ENCODE data around the gene ZNF346.
"Not testable (repeated sequence)": the region's sequence is repeated elsewhere in the genome, so short reads cannot be mapped to it uniquely, and the experiment has no call there.

ZNF346 gene, protein sequence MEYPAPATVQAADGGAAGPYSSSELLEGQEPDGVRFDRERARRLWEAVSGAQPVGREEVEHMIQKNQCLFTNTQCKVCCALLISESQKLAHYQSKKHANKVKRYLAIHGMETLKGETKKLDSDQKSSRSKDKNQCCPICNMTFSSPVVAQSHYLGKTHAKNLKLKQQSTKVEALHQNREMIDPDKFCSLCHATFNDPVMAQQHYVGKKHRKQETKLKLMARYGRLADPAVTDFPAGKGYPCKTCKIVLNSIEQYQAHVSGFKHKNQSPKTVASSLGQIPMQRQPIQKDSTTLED

DNA sequence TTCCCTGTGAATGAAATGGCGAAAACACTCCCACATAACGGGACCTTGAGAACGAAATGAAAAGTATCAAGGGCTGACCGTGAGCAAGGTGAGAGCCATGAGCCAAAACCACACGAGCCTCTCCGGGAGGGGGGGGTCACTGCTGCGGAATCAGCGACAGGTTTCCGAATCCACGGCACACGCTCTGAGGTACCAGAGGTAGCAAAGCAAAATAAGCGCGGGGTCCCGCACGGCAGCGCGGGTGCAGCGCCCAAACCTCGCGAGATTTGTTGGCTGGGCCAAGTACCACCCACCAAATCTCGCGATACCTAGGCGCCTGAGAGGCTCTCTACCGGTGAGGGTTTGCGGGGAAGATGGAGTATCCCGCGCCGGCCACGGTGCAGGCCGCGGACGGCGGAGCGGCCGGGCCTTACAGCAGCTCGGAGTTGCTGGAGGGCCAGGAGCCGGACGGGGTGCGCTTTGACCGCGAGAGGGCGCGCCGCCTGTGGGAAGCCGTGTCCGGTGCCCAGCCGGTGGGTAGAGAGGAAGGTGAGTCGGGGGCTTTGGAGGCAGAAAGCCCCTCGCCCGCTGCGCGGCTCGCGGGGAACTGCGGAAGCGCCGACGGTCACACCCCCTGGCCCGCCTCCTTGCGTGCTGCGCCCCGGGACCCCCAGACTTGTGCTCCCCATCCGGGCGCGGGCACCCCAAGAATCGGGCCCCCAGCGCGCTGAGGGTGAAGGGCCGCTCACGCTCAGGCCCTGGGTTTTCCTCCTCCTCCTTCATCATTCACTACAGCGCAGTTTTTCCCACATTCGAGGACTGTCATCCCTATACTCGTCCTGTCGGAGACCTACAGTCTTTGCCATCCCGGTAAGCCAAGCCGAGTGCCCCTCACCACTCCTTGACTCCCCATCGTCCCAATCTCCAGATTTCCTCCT is at the start of gene ZNF346:
Gene ZNF346 (plus strand): TSS at position 311 of the 917 bp plus-strand sequence. CDS start 43 bp downstream, at position 354.
- DNase-seq (ENCODE audit: low read depth) = peak; percentile 89

DNA sequence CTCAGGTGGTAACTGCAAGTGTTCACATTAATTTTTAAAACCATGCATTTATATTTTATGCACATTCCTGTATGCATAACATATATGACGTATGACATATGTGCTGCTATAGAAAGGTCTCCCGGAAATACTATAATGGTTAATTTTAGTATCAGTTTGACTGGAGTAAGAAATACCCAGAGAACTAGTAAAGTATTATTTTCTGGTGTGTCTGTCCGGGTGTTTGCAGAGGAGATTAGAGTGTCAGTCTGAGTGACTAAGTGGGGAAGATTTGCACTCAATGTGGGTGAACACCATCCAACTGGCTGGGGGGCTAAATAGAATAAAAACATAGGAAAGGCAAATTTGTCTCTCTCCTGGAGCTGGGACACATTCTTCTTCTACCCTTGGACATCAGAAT is 42.8 kb upstream of the ZNF346 start:
- DNase-seq (ENCODE audit: low read depth) = no peak

- DNase-seq (ENCODE audit: low read depth) = no peak
These were observed 41.7 kb upstream of the ZNF346 start for GRCh38 chr5:176980818-176981217.

DNA sequence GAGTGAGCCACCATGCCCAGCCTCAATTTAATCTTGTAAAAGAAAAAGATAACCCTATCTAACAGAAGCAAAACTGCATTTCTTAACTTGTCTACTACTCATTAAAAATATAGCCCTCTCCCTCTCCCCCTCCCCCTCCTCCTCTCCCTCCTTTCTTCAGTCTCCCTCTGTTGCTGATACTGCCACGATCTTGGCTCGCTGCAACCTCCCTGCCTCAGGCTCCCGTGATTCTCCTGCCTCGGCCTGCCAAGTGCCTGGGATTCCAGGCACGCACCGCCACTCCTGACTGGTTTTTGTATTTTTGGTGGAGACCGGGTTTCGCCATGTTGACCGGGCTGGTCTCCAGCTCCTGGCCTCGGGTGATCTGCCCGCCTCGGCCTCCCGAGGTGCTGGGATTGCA is 39.4 kb upstream of the ZNF346 start:
- DNase-seq (ENCODE audit: low read depth) = not testable (repeated sequence)

- DNase-seq (ENCODE audit: low read depth) = not testable (repeated sequence)
These were observed 38.9 kb upstream of the ZNF346 start for GRCh38 chr5:176983593-176983992.

- DNase-seq (ENCODE audit: low read depth) = not testable (repeated sequence)
These were observed 38.3 kb upstream of the ZNF346 start for GRCh38 chr5:176984176-176984575.

DNA sequence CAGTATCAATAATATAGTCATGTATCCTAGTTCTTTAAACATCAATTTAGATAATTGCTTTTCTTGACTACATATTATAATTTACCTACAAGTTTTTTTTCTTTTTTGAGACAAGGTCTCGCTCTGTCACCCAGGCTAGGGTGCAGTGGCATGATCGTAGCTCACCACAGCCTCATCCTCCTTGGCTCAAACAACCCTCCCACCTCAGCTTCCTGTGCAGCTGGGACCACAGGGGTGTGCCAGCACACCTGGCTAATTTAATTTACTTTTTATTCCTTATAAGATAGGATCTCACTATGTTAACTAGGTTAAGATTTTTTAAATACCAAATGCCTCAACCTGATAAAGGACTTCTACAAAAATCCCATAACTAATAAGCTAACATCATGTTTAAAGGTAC is 37.0 kb upstream of the ZNF346 start:
- no peak for DNase-seq (ENCODE audit: low read depth)

GRCh38 chr5:176986280-176986679 is 36.2 kb upstream of the ZNF346 start:
- no peak for DNase-seq (ENCODE audit: low read depth)

- no peak for DNase-seq (ENCODE audit: low read depth)
These were observed 34.9 kb upstream of the ZNF346 start for GRCh38 chr5:176987583-176987982.

DNA sequence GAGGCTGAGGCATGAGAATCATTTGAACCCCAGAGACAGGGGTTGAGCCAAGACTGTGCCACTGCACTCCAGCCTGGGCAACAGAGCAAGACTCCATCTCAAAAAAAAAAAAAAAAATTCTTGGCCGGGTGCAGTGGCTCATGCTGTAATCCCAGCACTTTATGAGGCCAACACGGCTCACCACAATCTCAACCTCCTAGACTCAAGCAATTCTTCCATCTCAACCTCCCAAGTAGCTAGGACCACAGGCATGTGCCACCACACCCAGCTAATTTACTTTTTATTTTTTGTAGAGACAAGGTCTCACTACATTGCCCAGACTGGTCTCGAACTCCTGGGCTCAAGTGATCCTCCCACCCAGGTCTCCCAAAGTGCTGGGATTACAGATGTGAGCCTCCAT is 29.4 kb upstream of the ZNF346 start:
- DNase-seq (ENCODE audit: low read depth) = not testable (repeated sequence)

- DNase-seq (ENCODE audit: low read depth) = peak; percentile 19
These were observed 27.9 kb upstream of the ZNF346 start for GRCh38 chr5:176994460-176995121.

DNA sequence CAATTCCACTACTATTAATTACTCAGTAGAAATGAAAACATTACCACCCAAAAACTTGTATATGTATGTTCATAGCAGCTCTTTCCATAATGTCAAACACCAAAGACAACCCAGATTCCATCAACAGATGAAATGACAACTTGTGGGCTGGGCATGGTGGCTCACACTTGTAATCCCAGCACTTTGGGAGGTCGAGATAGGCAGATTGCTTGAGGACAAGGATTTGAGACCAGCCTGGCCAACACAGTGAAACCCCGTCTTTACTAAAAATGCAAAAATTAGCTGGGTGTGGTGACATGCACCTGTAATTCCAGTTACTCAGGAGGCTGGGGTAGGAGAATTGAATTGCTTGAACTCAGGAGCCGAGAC is 27.4 kb upstream of the ZNF346 start:
- DNase-seq (ENCODE audit: low read depth) = no peak

- peak; percentile 56 for DNase-seq (ENCODE audit: low read depth)
These were observed 26.4 kb upstream of the ZNF346 start for GRCh38 chr5:176995896-176996767.

GRCh38 chr5:176996780-176997179 is 25.7 kb upstream of the ZNF346 start:
- DNase-seq (ENCODE audit: low read depth) = no peak

- no peak for DNase-seq (ENCODE audit: low read depth)
These were observed 23.7 kb upstream of the ZNF346 start for GRCh38 chr5:176998828-176999227.

GRCh38 chr5:176999526-176999925 is 23.0 kb upstream of the ZNF346 start:
- DNase-seq (ENCODE audit: low read depth) = not testable (repeated sequence)

DNA sequence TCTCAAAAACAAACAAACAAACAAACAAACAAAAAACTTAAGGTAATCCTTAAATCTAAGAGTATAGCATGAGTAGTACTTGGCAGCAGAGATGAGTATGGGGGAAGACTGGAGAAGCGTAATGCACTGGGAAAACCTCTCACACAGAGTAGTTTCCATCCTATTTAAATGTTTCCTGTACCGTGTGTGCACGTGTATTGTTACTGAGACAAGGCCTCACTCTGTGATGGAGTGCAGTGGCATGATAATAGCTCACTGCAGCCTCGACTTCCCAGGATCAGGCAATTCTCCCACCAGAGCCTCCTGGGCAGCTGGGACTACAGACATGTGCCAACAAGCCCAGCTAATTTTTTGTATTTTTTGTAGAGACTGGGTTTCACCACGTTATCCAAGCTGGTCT is 18.8 kb upstream of the ZNF346 start:
- DNase-seq (ENCODE audit: low read depth) = no peak

DNA sequence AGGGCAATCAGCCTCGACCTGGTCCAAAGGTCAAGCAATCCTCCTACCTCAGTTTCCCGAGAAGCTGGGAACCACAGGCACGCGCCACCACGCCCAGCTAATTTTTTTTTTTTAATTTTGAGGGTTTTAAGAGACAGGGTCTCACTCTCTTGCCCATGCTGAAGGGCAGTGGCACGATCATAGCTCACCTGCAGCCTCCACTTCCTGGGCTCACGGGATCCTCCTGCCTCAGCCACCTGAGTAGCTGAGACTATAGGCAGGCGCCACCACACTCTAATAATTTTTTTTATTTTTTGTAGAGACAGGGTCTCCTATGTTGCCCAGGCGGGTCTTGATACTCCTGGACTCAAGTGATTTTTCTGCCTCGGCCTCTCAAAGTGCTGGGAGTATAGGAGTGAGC is 17.5 kb upstream of the ZNF346 start:
- DNase-seq (ENCODE audit: low read depth) = no peak

- DNase-seq (ENCODE audit: low read depth) = peak; percentile 69
These were observed 16.8 kb upstream of the ZNF346 start for GRCh38 chr5:177005619-177006264.

GRCh38 chr5:177006265-177006972 is 16.1 kb upstream of the ZNF346 start, which contains the start of gene UIMC1:
TSS of gene UIMC1 (minus strand) at chr5:177006779. CDS start at chr5:176982615, 24,164 bp downstream.
- peak; percentile 91 for DNase-seq (ENCODE audit: low read depth)
